Stimulated activated CD4-positive, alpha-beta T cell treated with anti-CD3 and anti-CD28 coated beads, Interleukin-1b, Interleukin-23, amount 100 ng/mL, for 1 hour (primary cell): ENCODE results near the gene ATXN7L3.

Experiments used
- DNase-seq, 2 donors: peaks; one replicate each; pipeline ENCODE4 v3.0.0-alpha.2; 2020; ENCODE audit warnings: low read depth in 2 of 2

Gene ATXN7L3

GRCh38 chr17:44200478-44201155 is 933 bp upstream of the ATXN7L3 start:
- DNase-seq = no peak

DNA sequence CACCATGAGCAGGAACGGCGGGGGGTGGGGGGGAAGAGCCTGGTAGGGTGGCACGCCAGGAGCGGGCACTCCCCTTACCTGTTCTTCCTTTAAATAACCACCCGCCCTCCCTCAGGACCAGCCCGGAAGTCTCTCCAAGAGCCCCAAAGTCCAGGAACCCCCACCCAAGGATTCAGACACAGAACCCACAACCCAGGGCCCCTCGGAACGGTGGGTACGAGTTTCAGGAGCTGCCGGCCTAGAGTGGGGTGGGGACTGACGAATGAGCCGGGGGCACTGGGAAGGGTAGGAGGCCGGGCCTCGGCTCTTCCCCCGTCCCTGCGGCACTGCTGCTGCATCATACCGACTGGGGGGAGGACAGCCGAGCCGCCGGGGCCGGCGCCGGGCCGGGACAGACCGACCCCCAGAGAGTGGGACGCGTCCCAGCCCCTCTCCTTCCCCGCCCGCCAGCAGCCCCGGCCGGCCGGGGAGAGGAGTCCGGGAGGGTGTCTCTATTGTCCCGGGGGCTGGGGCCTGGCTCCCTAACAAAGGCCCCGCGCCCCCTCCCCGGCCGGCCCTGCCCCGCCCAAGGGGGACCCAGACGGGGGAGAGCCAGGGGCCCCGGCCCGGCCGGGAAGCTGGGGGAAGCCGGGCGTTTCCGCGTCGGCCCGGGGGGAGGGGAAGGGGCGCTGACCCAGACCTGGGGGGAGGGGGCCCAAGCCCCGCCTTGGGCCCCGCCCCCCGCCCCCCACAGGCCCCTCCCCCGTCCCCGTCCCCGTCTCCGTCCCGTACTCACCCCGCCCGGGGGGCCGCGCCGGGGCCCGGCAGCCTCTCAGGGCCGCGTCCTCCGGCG is 747 bp downstream of the ATXN7L3 start:
- no peak for DNase-seq

GRCh38 chr17:44197980-44198720 is 1.5 kb downstream of the ATXN7L3 start:
- DNase-seq = no peak

DNA sequence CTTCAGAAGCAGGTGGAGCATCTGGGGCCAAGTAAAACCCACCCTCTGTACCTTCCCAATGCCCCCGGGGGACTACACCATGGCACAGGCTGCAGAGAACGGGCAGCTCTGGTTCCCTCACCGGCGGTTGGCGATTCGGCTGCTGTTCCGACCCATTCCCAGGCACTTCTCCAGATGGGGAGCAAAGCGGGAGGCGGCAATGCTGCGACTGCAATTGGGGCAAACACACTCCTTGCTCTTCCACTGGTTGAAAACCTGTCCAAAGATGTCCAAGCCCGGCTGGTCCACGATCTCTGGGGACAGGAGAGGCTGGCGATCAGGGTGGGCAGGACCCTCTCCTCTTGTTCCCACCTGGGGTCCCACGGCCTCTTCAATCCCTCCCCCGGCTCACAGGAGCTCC is 2.6 kb downstream of the ATXN7L3 start:
- DNase-seq = no peak

- no peak for DNase-seq
Observed at GRCh38 chr17:44193326-44194084, 6.2 kb downstream of the ATXN7L3 start.

GRCh38 chr17:44192750-44193149 is 6.9 kb downstream of the ATXN7L3 start:
- no peak for DNase-seq

DNA sequence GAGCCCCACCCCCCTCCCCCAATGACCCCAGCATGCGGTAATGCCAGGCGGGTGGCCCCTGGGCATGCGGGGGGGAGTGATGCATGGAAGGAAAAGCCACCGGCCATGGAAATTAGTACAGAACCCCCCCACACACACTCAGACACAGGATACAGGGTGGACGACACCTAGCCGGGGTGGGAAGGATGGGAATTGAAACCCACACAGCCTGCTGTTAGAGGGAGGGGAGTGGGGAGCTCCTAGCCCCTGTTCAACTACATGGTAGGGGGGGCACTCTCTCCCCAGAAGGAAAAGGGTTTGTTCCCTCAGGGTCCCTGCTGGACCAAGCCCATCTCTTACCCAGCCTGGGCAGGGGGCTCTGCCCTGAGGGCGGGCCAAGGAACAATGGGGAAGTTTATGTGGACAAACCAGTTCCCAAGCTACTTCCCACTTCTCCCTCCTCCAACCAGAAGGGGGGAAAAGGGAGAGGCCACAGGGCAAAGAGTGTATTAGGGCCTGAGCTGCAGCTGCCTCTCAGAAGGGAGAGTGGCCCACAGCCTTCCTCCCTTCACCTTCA is 7.7 kb downstream of the ATXN7L3 start:
- DNase-seq = no peak

DNA sequence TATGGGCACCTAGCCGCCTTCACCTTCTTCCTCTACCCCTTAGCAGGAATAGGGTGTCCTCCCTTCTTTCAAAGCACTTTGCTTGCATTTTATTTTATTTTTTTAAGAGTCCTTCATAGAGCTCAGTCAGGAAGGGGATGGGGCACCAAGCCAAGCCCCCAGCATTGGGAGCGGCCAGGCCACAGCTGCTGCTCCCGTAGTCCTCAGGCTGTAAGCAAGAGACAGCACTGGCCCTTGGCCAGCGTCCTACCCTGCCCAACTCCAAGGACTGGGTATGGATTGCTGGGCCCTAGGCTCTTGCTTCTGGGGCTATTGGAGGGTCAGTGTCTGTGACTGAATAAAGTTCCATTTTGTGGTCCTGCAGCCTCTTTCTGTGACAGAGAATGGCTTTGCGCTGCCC is 8.3 kb downstream of the ATXN7L3 start:
- no peak for DNase-seq

GRCh38 chr17:44190481-44190880 is 9.2 kb downstream of the ATXN7L3 start:
- no peak for DNase-seq

DNA sequence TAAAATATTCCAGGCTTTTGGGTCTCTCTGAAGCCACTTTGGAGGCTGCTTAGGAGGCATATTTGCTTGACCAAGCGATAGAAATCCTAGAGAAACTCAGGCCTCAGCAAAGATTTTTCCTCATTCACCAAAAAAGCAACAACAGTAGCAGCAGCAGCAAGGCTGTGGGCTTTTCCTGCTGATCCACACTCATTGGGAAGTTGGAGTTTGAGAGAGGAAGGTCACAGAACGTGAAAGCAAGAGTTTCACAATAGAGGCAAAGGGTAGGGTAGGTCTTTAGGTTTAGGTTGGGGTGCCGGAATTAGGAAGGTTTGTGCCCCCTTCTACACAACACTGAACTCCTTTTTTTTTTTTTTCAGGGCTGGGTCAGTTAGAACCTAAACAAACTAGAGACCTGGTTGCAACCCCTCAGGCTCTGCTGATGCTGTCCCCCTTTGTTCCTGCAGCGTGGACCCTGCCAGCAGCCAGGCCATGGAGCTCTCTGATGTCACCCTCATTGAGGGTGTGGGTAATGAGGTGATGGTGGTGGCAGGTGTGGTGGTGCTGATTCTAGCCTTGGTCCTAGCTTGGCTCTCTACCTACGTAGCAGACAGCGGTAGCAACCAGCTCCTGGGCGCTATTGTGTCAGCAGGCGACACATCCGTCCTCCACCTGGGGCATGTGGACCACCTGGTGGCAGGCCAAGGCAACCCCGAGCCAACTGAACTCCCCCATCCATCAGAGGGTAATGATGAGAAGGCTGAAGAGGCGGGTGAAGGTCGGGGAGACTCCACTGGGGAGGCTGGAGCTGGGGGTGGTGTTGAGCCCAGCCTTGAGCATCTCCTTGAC is 10.9 kb downstream of the ATXN7L3 start:
- no peak for DNase-seq

DNA sequence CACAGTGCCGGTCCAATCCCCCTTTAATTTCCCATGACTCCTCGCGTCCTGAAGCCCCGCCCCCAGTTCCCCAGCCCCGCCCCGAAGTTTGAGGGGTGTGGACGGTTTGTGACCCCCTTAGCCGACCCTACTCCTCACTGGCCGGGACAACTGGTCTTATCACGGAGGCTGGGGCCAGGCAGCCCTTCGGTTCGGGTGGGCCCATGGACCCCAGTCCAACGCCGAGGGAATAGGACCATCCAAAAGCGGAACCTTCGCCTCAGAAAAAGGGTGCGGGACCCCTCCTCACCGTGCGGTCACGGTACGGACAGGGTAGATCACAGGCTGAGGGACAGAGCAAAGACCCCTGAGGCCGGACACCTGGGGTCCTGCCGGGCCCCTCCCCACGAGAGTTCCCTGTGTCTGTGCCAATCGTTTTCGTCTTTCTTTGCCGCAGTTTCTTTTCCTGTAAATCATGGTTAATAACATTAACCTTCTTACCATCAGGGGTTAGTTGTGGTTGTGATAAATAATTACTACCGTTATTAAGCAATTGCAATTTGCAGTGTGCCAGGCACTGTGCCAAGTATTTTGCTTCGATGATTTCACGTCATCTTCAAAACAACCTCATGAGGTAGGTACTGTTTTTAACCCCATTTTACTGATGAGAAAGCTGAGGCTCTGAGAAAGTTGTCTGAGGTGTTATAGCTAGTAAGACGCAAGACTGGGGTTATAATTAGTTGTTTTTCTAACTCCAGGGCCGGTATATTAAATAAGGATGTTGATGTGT is 12.4 kb downstream of the ATXN7L3 start:
- no peak for DNase-seq

- DNase-seq = peak; percentile 99 to 100
Observed at GRCh38 chr17:44186307-44187130, 13.2 kb downstream of the ATXN7L3 start, which contains the start of gene TMUB2. TSS of gene TMUB2 (plus strand) at chr17:44186972. CDS start at chr17:44187709, 737 bp downstream.

DNA sequence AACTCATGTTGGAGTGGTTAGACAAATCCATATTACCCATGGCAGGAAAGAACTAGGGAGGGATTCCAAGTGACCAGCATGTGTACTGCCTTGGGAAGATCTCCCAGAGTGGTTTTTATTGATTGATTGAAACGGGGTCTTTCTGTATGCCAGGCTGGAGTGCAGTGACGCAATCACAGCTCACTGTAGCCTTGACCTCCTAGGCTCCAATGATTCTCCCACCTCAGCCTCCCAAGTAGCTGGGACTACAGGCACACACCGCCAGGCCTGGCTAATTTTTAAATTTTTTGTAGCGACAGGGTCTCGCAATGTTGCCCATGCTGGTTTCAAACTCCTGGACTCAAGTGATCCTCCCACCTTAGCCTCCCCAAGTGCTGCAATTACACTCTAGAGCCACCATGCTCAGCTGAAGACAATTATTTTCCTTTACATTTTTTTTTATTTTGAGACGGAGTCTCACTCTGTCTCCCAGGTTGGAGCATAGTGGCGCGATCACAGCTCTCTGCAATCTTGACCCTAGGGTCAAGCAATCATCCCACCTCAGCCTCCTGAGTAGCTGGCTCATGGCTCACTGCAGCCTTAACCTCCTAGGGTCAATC is 15.4 kb downstream of the ATXN7L3 start:
- DNase-seq = no peak

- no peak for DNase-seq
Observed at GRCh38 chr17:44183024-44183423, 16.7 kb downstream of the ATXN7L3 start.

GRCh38 chr17:44178133-44178532 is 21.6 kb downstream of the ATXN7L3 start:
- DNase-seq = no peak

DNA sequence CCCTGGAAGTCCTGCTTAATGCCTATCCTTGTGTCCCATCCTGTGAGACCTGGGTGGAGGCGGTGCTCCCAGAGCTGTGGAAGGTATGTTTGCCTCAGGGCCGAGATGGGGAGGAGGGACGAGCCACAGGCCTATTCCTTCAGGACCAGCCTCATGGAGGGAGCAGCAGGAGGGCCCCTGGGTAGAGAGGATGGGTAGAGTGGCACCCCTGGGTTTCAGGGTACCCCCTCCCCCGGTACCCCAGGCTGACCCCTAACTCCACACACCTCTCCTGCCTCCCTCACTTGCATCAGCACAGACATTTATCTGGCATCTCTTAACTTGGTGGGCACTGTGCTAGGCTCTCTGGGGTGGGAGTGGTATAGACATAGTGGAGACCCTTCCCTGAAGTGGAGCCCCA is 22.0 kb downstream of the ATXN7L3 start:
- DNase-seq = no peak

DNA sequence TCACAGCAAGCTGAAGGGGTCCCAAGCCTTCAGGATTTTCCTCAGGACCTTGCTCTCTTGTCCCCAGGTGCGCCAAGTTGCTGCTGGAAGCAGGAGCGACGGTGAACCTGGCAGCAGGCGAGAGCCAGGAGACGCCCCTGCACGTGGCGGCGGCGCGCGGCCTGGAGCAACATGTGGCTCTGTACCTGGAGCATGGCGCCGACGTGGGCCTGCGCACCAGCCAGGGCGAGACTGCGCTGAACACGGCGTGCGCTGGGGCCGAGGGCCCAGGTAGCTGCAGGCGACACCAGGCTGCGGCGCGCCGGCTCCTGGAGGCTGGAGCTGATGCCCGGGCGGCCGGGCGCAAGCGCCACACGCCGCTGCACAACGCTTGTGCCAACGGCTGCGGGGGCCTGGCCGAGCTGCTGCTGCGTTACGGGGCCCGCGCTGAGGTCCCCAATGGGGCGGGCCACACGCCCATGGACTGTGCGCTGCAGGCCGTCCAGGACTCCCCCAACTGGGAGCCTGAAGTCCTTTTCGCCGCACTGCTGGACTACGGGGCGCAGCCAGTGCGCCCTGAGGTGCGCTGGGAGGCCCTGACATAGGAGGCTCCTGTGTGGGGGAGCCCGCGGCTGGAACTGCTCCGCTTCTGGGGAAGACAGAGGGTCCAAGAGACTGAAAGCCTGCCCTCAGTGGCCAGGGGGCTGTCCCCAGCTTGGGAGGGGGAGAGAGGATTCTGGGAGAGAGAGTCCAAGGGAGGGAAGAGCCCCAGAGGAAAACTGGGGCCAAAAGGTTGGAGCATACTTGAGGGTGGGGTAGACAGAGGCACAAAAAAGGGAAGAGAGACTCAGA is 22.8 kb downstream of the ATXN7L3 start:
- DNase-seq = no peak

DNA sequence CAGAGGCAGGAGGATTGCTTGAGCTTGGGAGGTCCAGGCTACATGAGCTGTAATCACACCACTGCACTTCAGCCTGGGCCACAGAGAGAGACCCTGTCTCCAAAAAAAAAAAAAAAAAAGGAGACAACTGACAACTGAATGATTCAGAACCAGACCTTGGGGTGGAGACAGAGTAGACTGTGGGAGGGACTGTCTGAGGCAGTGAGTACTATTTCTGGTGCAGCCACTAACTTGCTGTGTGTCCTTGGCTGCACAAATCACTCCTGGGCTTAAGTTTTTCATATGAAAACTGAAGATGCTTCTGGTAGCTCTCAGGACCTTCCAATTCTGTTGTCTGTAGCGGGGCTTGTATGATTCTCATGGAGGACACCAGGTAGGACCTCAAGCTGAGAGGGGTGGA is 23.4 kb downstream of the ATXN7L3 start:
- no peak for DNase-seq
